Measurements from ENCODE around the gene AK5.

AK5 gene

GRCh38 chr1:77584884-77585283, 303.1 kb downstream of the AK5 start:
- TF ChIP-seq CTCF (IDR thresholded peaks at IDR 0.05): no peak

- TF ChIP-seq CTCF (IDR thresholded peaks at IDR 0.05): no peak
Observed at GRCh38 chr1:77585610-77586314, 303.9 kb downstream of the AK5 start.

- no peak for TF ChIP-seq CTCF (IDR thresholded peaks at IDR 0.05)
Observed at GRCh38 chr1:77589231-77589630, 307.4 kb downstream of the AK5 start.

GRCh38 chr1:77590651-77591050, 308.8 kb downstream of the AK5 start:
- no peak for TF ChIP-seq CTCF (IDR thresholded peaks at IDR 0.05)

- no peak for TF ChIP-seq CTCF (IDR thresholded peaks at IDR 0.05)
Observed at GRCh38 chr1:77592906-77593305, 311.1 kb downstream of the AK5 start.

- no peak for TF ChIP-seq CTCF (IDR thresholded peaks at IDR 0.05)
Observed at GRCh38 chr1:77594366-77595112, 312.7 kb downstream of the AK5 start.

GRCh38 chr1:77597310-77597709, 315.5 kb downstream of the AK5 start:
- TF ChIP-seq CTCF (IDR thresholded peaks at IDR 0.05): no peak
